ENCODE results near the gene PACRG. TPM values are rescaled to one million over a fixed set of nuclear protein-coding genes. Genes with fewer than 3 reads are reported as not detected.

PACRG gene
- total RNA-seq, 1 donor from 2014 or later = under 0.01 TPM

GRCh38 chr6:162770136-162770535 is 42.4 kb downstream of the PACRG start:
- H3K36me3 ChIP-seq (ENCODE audit: control insufficient read depth, insufficient read depth, low read length) = no peaks in the 10 kb centered on the region
- no peak overlapping the region for H3K4me3 ChIP-seq (ENCODE audit: low read depth, low read length)
- no peak for DNase-seq (ENCODE audit: low read depth)
- no peak for FAIRE-seq
- no peaks in the 10 kb centered on the region for H3K27me3 ChIP-seq (ENCODE audit: control insufficient read depth, insufficient read depth, low read length)
- no peak for TF ChIP-seq CTCF (IDR thresholded peaks at IDR 0.05; ENCODE audit: insufficient read depth, low read length, severe bottlenecking)

DNA sequence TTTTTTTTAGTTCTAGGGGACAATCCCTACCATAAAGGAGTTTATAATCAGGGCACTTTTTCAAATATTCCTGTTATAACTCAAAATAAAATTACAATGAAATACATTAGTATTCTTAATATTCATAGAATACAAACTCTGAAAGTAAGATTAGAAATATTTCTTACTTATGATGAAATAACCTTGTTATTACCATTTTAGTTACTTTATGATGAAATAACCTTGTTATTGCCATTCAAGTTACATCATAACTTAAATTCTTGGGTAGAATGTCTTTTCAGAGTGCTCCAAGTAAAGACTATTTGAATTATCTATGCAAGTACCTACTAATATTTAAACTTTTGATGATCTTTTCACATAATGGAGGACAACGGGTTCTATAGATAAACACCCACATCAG is 43.2 kb downstream of the PACRG start:
- H3K4me3 ChIP-seq (ENCODE audit: low read depth, low read length) = no peak overlapping the region
- H3K36me3 ChIP-seq (ENCODE audit: control insufficient read depth, insufficient read depth, low read length) = no peaks in the 10 kb centered on the region
- no peaks in the 10 kb centered on the region for H3K27me3 ChIP-seq (ENCODE audit: control insufficient read depth, insufficient read depth, low read length)
- no peak for TF ChIP-seq CTCF (IDR thresholded peaks at IDR 0.05; ENCODE audit: insufficient read depth, low read length, severe bottlenecking)
- DNase-seq (ENCODE audit: low read depth) (no peak), FAIRE-seq (no peak)

DNA sequence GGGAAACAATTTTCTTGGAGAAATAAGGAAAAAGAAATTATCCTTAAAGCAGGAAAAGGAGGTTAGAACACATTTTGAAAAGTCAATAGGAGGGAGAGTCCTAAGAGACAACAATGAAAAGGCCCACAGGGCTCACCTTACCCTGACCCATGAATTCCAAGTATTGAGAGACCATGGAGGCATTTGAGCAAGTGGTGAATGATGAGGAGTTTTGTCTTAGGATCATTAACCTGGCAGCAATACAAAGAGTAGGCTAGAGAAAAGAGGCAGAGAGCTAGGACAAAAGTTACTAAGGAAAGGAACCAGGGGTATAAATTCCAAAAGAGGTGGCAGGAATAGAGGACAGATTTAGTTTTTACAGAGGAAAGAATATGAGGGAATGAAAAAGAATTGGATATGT is 44.7 kb downstream of the PACRG start:
- DNase-seq (ENCODE audit: low read depth) (no peak), FAIRE-seq (no peak)

GRCh38 chr6:162773996-162774395 is 46.2 kb downstream of the PACRG start:
- H3K4me3 ChIP-seq (ENCODE audit: low read depth, low read length) = no peak overlapping the region
- DNase-seq (ENCODE audit: low read depth) (no peak), FAIRE-seq (no peak)
- H3K27me3 ChIP-seq (ENCODE audit: control insufficient read depth, insufficient read depth, low read length) = no peaks in the 10 kb centered on the region
- no peak for TF ChIP-seq CTCF (IDR thresholded peaks at IDR 0.05; ENCODE audit: insufficient read depth, low read length, severe bottlenecking)
- no peaks in the 10 kb centered on the region for H3K36me3 ChIP-seq (ENCODE audit: control insufficient read depth, insufficient read depth, low read length)

More for the DNA sequence above, 44.7 kb downstream of the PACRG start:
- Histone ChIP-seq H3K27me3 (ENCODE audit: control insufficient read depth, insufficient read depth, low read length) (no peaks in the 10 kb centered on the region), H3K36me3 (ENCODE audit: control insufficient read depth, insufficient read depth, low read length) (no peaks in the 10 kb centered on the region), H3K4me3 (ENCODE audit: low read depth, low read length) (no peak overlapping the region)
- TF ChIP-seq CTCF (IDR thresholded peaks at IDR 0.05; ENCODE audit: insufficient read depth, low read length, severe bottlenecking) = no peak

DNA sequence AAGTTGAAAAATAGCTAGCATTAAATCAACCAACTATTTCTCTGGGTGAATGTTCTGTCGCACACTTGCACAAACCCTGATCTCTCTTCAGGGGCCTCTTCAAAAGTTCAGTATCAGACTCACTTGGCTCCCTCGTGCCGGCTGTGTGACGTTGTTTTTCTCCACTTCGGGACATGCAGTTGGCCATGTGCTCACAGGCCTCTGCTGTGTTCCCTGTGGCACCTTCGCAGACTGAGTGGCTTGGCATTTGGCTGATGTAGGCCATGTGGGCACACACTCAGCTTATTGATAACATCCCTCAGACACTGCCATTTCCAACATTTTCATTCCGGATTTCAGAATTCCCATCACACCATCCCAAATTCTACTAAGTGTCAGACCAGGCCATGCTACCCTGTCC is 49.3 kb downstream of the PACRG start:
- no peak for TF ChIP-seq CTCF (IDR thresholded peaks at IDR 0.05; ENCODE audit: insufficient read depth, low read length, severe bottlenecking)

GRCh38 chr6:162778603-162779002 is 50.8 kb downstream of the PACRG start:
- no peak for FAIRE-seq

More for the DNA sequence above, 49.3 kb downstream of the PACRG start:
- H3K4me3 ChIP-seq (ENCODE audit: low read depth, low read length) = no peak overlapping the region
- no peaks in the 10 kb centered on the region for H3K36me3 ChIP-seq (ENCODE audit: control insufficient read depth, insufficient read depth, low read length)
- DNase-seq (ENCODE audit: low read depth) (no peak), FAIRE-seq (no peak)
- H3K27me3 ChIP-seq (ENCODE audit: control insufficient read depth, insufficient read depth, low read length) = no peaks in the 10 kb centered on the region

More at GRCh38 chr6:162778603-162779002, 50.8 kb downstream of the PACRG start:
- H3K4me3 ChIP-seq (ENCODE audit: low read depth, low read length) = no peak overlapping the region
- no peak for TF ChIP-seq CTCF (IDR thresholded peaks at IDR 0.05; ENCODE audit: insufficient read depth, low read length, severe bottlenecking)
- no peaks in the 10 kb centered on the region for H3K36me3 ChIP-seq (ENCODE audit: control insufficient read depth, insufficient read depth, low read length)
- no peaks in the 10 kb centered on the region for H3K27me3 ChIP-seq (ENCODE audit: control insufficient read depth, insufficient read depth, low read length)
- DNase-seq (ENCODE audit: low read depth) = no peak
